ENCODE results near the gene HBD. TPM values are rescaled to one million over a fixed set of nuclear protein-coding genes. Genes with fewer than 3 reads are reported as not detected.
A peak's percentile ranks its signal among the peaks of the same experiment; 100 is the strongest.

The HBD gene
- total and polyA plus RNA-seq, 12 donors = 0.41 to 5.3 (median 0.73) TPM; not detected in 8

DNA sequence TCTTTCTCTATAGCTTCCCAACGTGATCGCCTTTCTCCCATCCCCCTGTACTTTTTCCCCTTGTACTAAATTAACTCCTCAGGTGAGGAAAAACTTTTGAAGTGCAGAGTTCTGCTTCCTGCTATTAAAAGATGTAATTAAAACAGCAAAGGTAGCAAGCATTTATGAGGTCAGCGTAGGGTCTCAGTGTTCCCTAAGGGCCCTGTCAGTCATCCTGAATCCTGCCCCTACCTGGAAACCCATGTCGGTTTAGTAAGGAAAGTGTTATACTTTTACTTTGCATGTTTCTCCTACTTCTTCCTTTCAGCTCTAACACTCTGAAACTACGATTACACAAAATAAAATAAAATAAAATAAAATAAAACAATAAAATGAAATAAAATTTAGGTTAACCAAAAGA, 6.2 kb downstream of the HBD start:
- intact Hi-C loops (cut with DNase I) = no loop called here
- no peaks in the 10 kb centered on the region for H3K36me3 ChIP-seq
- WGBS, 2 donors = 73 to 74% methylated on average over 5 of the region's 5 CpGs
- no peaks in the 10 kb centered on the region for H3K9me3 ChIP-seq
- H3K27ac ChIP-seq = no peak overlapping the region
- no peak overlapping the region for H3K4me3 ChIP-seq
- no peak for TF ChIP-seq CTCF (IDR thresholded peaks at IDR 0.05)
- ATAC-seq (no peak), DNase-seq (no peak)
- H3K27me3 ChIP-seq = peaks cover 0 to 14% (median 0%) of the 10 kb centered on the region in 7 donors
- no peaks in the 10 kb centered on the region for H3K4me1 ChIP-seq

DNA sequence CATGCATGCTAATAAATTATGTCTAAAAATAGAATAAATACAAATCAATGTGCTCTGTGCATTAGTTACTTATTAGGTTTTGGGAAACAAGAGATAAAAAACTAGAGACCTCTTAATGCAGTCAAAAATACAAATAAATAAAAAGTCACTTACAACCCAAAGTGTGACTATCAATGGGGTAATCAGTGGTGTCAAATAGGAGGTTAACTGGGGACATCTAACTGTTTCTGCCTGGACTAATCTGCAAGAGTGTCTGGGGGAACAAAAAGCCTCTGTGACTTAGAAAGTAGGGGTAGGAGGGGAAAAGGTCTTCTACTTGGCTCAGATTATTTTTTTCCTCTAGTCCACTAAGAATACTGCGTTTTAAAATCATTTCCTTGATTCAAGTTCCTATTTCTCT, 6.6 kb downstream of the HBD start:
- intact Hi-C loops (cut with DNase I) = no loop called here
- H3K27ac ChIP-seq = no peak overlapping the region
- H3K36me3 ChIP-seq = no peaks in the 10 kb centered on the region
- ATAC-seq = no peak
- no peaks in the 10 kb centered on the region for H3K9me3 ChIP-seq
- no peak overlapping the region for H3K4me3 ChIP-seq
- no peaks in the 10 kb centered on the region for H3K4me1 ChIP-seq
- no peak for DNase-seq
- peaks cover 0 to 10% (median 0%) of the 10 kb centered on the region in 7 donors for H3K27me3 ChIP-seq
- no peak for TF ChIP-seq CTCF (IDR thresholded peaks at IDR 0.05)
- WGBS, 2 donors = 36 to 65% methylated on average over 1 of the region's 1 CpG

- no peak for ATAC-seq
- H3K4me3 ChIP-seq = no peak within 1 kb of the TSS
These were observed 7.5 kb downstream of the HBD start, which contains the start of gene HBB for GRCh38 chr11:5226732-5227310. Gene HBB, minus strand, starts transcription at chr11:5227071. Its CDS starts 50 bp downstream, at chr11:5227021.

DNA sequence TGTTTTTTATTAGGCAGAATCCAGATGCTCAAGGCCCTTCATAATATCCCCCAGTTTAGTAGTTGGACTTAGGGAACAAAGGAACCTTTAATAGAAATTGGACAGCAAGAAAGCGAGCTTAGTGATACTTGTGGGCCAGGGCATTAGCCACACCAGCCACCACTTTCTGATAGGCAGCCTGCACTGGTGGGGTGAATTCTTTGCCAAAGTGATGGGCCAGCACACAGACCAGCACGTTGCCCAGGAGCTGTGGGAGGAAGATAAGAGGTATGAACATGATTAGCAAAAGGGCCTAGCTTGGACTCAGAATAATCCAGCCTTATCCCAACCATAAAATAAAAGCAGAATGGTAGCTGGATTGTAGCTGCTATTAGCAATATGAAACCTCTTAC, 8.8 kb downstream of the HBD start:
- no peaks in the 10 kb centered on the region for H3K36me3 ChIP-seq
- no peak for DNase-seq
- H3K4me3 ChIP-seq = no peak overlapping the region
- no peak overlapping the region for H3K27ac ChIP-seq
- peak in 4 of 8 donors; percentile 66 to 85 (median 82) for ATAC-seq
- no peaks in the 10 kb centered on the region for H3K4me1 ChIP-seq
- intact Hi-C loops (cut with DNase I) = no loop called here
- TF ChIP-seq CTCF (IDR thresholded peaks at IDR 0.05) = no peak
- H3K9me3 ChIP-seq = peaks cover 0 to 9% (median 0%) of the 10 kb centered on the region in 11 donors
- H3K27me3 ChIP-seq = peaks cover 0 to 8% (median 0%) of the 10 kb centered on the region in 7 donors
- WGBS, 2 donors = 48 to 51% methylated on average over 2 of the region's 2 CpGs

More at GRCh38 chr11:5226732-5227310, 7.5 kb downstream of the HBD start, which contains the start of gene HBB:
- H3K36me3 ChIP-seq = no peaks in the 10 kb centered on the region
- no peak for TF ChIP-seq CTCF (IDR thresholded peaks at IDR 0.05)
- no peak for DNase-seq
- intact Hi-C loops (cut with DNase I) = no loop called here
- no peaks in the 10 kb centered on the region for H3K4me1 ChIP-seq
- no peak within 1 kb of the TSS for H3K27ac ChIP-seq
- H3K27me3 ChIP-seq = peaks cover 0 to 8% (median 0%) of the 10 kb centered on the region in 7 donors
- 80 to 89% methylated on average over 3 of the region's 3 CpGs for WGBS, 2 donors
- H3K9me3 ChIP-seq = peaks cover 0 to 4% (median 0%) of the 10 kb centered on the region in 11 donors
